Adipocyte (in vitro differentiated cells): ENCODE data around the gene NALCN.

Source experiments
- DNase-seq: peaks from one replicate; pipeline ENCODE4 v3.0.0-alpha.2; 2015; ENCODE audit warnings: low read depth
- H3K27me3 ChIP-seq: replicated peaks from 2 replicates; pipeline ENCODE4 v1.7.0; 2013; ENCODE audit warnings: mild to moderate bottlenecking, low read length, moderate library complexity; ENCODE audit not compliant: control insufficient read depth, insufficient read depth
- H3K36me3 ChIP-seq: 2 replicates; pipeline ENCODE4 v1.7.0; 2013; ENCODE audit warnings: low read length, mild to moderate bottlenecking, moderate library complexity; ENCODE audit not compliant: control insufficient read depth, insufficient read depth, severe bottlenecking
- H3K4me1 ChIP-seq: 2 replicates; pipeline ENCODE4 v1.7.0; 2013; ENCODE audit warnings: mild to moderate bottlenecking, low read length, moderate library complexity; ENCODE audit not compliant: control insufficient read depth, insufficient read depth
- H3K4me3 ChIP-seq: 2 replicates; pipeline ENCODE4 v1.7.0; 2013; ENCODE audit warnings: mild to moderate bottlenecking, low read length, moderate library complexity
- H3K9ac ChIP-seq: 2 replicates; pipeline ENCODE4 v1.7.0; 2013; ENCODE audit warnings: mild to moderate bottlenecking, low read length, moderate library complexity
- H3K9me3 ChIP-seq: 2 replicates; pipeline ENCODE4 v1.7.0; 2013; ENCODE audit warnings: mild to moderate bottlenecking, low read length, moderate library complexity; ENCODE audit not compliant: control insufficient read depth

The NALCN gene

DNA sequence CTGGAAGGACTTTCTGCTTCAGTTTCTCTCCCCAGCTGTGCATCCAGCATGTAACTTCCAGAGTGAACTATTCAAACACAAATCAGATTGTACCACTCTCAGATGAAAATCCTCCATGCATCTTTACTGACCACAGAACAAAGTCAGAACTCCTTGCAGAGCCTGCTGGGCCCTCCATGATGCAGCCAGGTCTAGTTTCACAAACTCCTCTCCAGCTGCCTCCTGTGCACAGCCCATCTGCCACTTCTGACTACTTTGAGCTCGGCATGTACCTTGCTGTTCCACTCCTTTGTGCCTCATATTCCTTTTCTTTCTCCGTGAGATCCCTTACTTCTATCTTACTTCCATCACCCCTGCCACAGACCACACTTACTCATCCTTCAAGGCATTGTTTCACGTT, 31.4 kb downstream of the NALCN start:
- Histone ChIP-seq H3K9ac (no peak overlapping the region), H3K4me1 (peaks cover 7% of the 10 kb centered on the region)
- DNase-seq, result peak; percentile 9

DNA sequence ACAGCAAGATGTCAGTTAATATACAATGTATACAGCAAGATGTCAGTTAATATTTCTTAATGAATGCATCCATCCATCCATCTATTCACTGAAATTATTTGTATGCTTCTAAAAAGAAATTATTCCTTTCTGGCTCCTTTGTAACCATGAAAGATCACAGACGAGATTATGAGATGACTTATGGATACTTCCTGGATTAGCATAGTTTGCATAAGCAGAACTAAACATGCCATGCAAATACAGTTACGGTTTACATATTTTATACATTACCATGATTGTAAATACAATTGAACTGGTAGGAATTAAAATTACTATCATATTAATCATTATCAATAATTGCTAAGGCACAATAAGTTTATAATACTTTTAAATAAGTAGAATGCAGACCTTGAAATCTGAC, 32.7 kb downstream of the NALCN start:
- Histone ChIP-seq H3K4me1 (peaks cover 7% of the 10 kb centered on the region), H3K27me3 (no peaks in the 10 kb centered on the region), H3K9me3 (no peaks in the 10 kb centered on the region), H3K36me3 (no peaks in the 10 kb centered on the region), H3K4me3 (no peak overlapping the region), H3K9ac (no peak overlapping the region)
- DNase-seq, result peak; percentile 15

More for the DNA sequence above, 31.4 kb downstream of the NALCN start:
- Histone ChIP-seq H3K27me3 (no peaks in the 10 kb centered on the region), H3K9me3 (no peaks in the 10 kb centered on the region), H3K36me3 (no peaks in the 10 kb centered on the region), H3K4me3 (no peak overlapping the region)

DNA sequence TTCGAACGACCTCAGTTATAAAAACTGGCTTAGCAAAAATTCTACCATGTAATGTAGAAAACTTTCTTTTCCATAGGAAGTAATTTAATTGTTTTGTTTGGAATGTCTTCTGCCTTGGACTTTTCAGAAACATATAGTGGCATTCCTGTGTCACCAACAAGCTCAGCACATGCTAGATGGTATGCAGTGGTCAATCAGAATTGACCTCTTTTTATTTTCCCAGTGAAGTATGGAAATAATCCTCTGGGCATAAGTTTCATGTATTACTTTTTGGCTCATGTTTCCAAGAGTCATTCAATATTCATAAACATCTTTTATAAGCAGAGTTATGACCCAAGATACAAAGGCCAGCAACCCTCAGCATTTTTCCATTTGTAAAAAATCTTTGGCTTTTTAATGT, 33.6 kb downstream of the NALCN start:
- Histone ChIP-seq H3K4me1 (peaks cover 7% of the 10 kb centered on the region), H3K9ac (no peak overlapping the region), H3K36me3 (no peaks in the 10 kb centered on the region), H3K27me3 (no peaks in the 10 kb centered on the region), H3K9me3 (no peaks in the 10 kb centered on the region), H3K4me3 (no peak overlapping the region)
- DNase-seq, result peak; percentile 52

DNA sequence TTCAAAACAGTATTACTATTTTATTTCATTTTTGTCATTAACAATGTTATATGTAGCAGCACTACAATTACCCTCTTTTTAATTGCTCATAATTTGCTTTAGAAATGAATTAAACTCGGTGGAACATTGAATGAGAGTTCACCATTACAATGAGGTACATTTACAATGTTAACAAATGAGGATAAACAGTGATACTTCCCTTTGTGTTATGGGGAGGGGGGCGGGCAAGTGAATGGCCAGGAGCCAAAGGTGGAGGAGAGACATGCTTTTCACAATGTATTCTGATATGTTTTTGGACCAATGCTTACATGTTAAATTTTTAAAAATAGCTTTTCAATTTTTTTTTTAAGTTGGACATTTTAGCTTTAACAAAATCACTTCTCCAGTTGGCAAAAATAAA, 34.2 kb downstream of the NALCN start:
- Histone ChIP-seq H3K9ac (peak overlapping the region; percentile 66), H3K4me3 (no peak overlapping the region), H3K36me3 (no peaks in the 10 kb centered on the region), H3K4me1 (peaks cover 7% of the 10 kb centered on the region), H3K27me3 (no peaks in the 10 kb centered on the region), H3K9me3 (no peaks in the 10 kb centered on the region)
- DNase-seq, result peak; percentile 11

DNA sequence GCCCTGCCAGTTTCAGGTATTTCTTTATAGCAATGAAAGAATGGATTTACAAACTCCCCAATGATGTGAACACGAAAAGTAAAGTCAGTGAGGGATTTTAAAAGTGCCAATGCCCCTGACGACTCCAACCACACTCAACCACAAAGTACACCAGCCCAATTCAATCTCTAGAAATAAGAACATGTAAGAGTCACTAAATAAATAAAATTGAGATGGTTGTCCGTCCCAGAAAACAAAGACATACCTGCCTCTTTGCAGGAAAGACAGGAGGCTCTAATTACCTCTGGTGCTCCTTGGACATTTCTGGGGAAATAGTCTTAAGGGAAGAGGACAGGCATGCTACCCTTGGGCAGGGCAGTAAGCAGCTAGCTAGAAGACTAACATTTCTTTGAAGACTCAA, 55.8 kb downstream of the NALCN start:
- Histone ChIP-seq H3K4me3 (no peak overlapping the region), H3K4me1 (no peaks in the 10 kb centered on the region), H3K27me3 (no peaks in the 10 kb centered on the region), H3K9ac (no peak overlapping the region), H3K36me3 (no peaks in the 10 kb centered on the region), H3K9me3 (no peaks in the 10 kb centered on the region)
- DNase-seq, result no peak

DNA sequence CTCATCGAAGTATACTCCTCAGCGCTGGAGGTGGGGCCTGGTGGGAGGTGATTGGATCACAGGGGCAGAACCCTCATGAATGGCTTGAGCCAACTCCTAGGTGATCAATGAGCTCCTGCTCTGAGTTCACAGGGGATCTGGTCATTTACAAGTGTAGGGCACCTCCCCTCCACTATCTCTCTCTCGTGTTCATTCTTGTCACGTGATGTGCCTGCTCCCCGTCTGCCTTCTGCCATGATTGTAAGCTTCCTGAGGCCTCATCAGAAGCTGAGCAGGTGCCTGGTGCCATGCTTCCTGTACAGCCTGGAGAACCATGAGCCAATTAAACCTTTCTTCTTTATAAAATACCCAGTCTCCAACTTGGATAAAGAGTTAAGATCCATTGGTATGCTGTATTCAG, 61.4 kb downstream of the NALCN start:
- Histone ChIP-seq H3K4me3 (no peak overlapping the region), H3K9ac (no peak overlapping the region), H3K36me3 (no peaks in the 10 kb centered on the region), H3K4me1 (no peaks in the 10 kb centered on the region), H3K27me3 (no peaks in the 10 kb centered on the region), H3K9me3 (no peaks in the 10 kb centered on the region)
- DNase-seq, result no peak

DNA sequence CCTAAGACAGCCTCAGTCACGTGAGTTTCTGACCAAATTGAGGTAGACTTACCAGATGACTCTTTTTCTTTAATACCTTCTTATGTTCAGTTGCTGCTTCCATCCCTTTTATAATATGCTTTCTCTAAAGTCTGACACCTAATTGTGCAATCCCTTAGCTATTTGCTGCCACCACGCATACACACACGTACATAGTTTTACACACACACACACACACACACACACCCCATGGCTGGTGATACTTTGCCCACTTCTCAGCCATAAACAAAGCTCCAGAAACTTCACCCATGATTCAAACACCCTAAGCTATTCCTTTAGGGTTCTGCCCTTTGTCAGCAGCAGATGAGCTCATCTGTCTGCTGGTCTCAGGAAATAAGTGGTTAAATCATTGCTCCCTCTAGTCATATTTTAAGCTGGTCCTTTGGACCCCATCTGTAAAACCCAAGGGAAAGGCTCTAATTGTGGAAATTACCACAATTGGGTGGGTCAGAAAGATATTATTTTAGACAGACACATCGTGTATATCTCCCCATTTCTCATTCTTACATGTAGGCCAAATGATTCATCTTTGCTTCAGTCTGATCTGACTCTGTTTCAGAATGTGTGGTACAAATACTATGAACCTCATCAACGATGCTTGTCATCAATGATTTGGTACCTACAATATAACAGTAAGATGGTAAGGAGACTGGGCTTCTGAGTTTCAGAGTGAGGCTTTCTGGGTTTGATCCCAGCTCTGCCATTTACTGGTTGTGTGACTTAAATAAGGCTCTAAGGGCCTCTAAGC, 69.2 kb downstream of the NALCN start:
- peak; percentile 10 for DNase-seq
- no peaks in the 10 kb centered on the region for H3K27me3 ChIP-seq

DNA sequence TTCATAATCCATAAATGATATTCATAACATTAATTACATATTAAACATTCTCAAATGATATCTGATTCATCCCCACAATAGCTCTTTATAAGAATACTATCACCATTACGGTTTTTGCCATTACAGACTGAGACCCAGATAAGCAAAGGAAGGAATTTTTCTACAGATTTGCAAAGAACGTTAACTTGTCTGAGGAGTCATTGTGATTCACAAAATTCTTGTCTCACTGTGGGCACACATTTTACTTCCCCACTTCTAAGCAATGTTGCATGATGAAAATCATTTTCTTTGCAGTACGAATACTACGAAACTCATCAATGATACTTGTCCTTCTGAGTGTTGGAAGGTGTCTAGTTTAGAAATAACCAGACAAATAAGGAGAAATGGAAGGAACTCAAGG, 70.1 kb downstream of the NALCN start:
- no peak for DNase-seq
- no peaks in the 10 kb centered on the region for H3K27me3 ChIP-seq

More for the DNA sequence above, 69.2 kb downstream of the NALCN start:
- no peak overlapping the region for H3K4me3 ChIP-seq
- H3K4me1 ChIP-seq, result no peaks in the 10 kb centered on the region
- no peaks in the 10 kb centered on the region for H3K36me3 ChIP-seq
- no peaks in the 10 kb centered on the region for H3K9me3 ChIP-seq
- H3K9ac ChIP-seq, result no peak overlapping the region

DNA sequence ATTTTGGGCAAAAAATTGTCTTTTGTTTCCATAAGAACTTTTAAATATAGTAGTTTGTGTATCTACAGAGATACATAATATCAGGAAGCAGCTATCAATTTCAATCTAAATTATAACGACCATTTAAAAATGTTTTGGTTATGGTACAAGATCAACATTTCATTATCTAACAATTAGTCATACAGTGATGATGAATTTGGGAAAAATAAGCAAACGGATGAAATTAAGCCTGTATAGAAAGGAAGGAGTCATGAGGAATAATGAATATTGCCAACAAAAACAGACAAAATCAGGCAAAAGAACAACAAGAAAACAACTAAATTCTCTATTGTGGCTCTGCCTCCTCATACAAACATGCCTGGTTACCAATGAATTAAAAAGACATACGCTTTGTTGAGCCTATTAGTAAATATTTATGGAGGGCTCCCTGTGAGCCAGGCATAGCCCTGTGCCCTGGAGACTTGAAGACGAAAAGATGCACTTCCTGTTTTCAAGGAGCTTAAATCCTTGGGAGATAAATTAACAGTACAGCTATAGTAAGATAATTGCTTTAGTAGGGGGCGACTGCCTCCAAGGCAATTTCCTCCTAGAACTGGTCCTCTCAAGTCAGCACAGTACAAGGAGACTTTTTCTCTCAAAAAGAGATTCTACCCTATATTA, 73.0 kb downstream of the NALCN start:
- Histone ChIP-seq H3K27me3 (no peaks in the 10 kb centered on the region), H3K4me1 (no peaks in the 10 kb centered on the region), H3K36me3 (no peaks in the 10 kb centered on the region), H3K9me3 (no peaks in the 10 kb centered on the region), H3K4me3 (no peak overlapping the region), H3K9ac (no peak overlapping the region)
- DNase-seq, result peak; percentile 9

More for the DNA sequence above, 70.1 kb downstream of the NALCN start:
- Histone ChIP-seq H3K4me1 (no peaks in the 10 kb centered on the region), H3K4me3 (no peak overlapping the region), H3K36me3 (no peaks in the 10 kb centered on the region), H3K9me3 (no peaks in the 10 kb centered on the region), H3K9ac (no peak overlapping the region)

DNA sequence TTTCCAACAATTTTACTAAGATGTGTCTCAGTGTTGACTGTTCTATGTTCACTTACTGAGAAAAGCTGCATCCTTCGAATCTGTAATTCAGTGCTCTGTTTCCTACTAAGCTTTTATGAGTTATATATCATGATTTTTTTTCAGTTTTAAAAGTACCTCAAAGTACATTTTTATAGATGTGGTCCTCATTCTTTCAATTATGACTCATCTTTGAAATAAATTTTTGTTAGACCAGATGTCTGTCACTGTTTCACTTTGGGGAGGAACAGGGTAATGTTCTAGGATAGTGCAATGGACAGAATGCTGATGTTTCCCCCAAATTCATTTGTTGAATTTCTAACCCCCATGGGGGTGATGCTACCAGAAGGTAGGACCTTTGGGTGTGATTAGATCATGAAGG, 74.8 kb downstream of the NALCN start:
- no peaks in the 10 kb centered on the region for H3K27me3 ChIP-seq
- DNase-seq, result peak; percentile 13
- no peaks in the 10 kb centered on the region for H3K4me1 ChIP-seq
- no peak overlapping the region for H3K9ac ChIP-seq
- H3K4me3 ChIP-seq, result no peak overlapping the region
- no peaks in the 10 kb centered on the region for H3K9me3 ChIP-seq
- no peaks in the 10 kb centered on the region for H3K36me3 ChIP-seq

DNA sequence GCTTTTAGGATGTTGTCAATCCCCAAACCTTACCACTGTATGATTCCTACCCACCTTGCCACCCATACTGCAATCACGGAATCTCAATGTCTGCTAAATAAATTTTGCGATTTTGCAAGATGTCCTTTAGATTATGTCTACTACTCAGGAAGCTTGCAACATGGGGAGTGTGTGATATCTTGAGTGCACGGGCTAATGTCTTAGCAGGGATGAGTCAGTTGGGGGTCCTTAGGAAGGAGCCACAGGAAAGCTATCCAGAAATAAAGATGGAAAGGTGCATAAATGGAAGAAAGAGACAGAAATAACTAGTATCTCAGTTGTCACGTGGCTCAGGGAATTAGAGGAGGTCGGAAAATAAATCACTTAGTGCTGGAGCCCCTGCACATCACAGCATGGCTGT, 77.1 kb downstream of the NALCN start:
- no peaks in the 10 kb centered on the region for H3K36me3 ChIP-seq
- H3K9ac ChIP-seq, result no peak overlapping the region
- no peaks in the 10 kb centered on the region for H3K27me3 ChIP-seq
- DNase-seq, result no peak
- H3K4me3 ChIP-seq, result no peak overlapping the region
- H3K9me3 ChIP-seq, result no peaks in the 10 kb centered on the region
- H3K4me1 ChIP-seq, result no peaks in the 10 kb centered on the region
